ENCODE results near the gene C20orf144.

DNA sequence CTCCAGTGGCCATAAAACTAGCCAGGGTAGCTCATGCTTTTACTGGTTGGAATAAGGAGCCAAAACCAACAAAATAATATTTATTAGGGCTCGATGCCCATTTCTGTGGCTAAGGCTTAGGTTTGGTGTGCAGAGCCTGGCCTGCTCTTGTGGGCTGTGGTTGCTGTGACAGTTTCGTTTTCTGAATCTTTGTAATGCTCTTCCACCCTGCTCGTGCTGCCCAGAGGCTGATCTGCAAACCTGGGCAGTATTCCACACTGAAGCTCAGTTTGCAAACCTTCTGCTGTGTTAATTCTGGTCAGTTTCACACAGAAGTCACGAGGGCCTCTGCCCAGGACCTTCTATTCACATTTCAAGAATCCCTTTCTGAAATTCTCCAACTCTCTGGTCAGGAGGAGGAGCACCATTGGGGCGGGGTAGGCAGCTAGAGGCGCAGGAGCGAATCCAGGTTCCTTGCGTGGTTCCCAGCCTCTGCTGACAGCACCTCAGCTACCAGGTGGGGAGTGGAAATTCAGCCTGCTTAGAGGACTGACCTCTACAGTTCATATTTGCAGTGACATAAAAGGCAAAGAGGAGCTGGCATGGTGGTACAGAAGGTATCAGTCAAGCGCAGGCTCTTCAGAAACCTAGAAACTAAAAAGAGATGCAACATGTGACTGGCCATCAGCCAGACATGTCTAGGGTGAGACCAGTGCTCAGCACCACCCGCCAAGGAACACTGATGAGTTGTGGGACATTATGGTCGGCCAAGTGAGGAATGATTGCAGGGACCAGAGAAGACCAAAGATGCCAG lies 14.3 kb upstream of the C20orf144 start:
- TF ChIP-seq CTCF (IDR thresholded peaks at IDR 0.05) = no peak
- TF ChIP-seq EP300 (IDR thresholded peaks at IDR 0.05) = no peak
- no peak for TF ChIP-seq POLR2A (IDR thresholded peaks at IDR 0.05)
- no peak for TF ChIP-seq POLR2AphosphoS5 (IDR thresholded peaks at IDR 0.05)
